Mucosa of descending colon (tissue), 3 donors: ENCODE data around the gene FGFR2. TPM values are rescaled to one million over a fixed set of nuclear protein-coding genes. Genes with fewer than 3 reads are reported as not detected.

Experiments
- ATAC-seq: fragments of 200-7000 bp; cut with Tn5 transposase; one replicate; pipeline ENCODE4 v1.9.1; 2020; ENCODE audit warnings: mild to moderate bottlenecking, moderate library complexity
- DNase-seq, 3 donors: peaks; one replicate each; pipeline ENCODE4 v3.0.0-alpha.2; 2020
- H3K36me3 ChIP-seq: fragments of 200-600 bp; one replicate; pipeline ENCODE4 v1.8.0; 2021; ENCODE audit warnings: low read depth, mild to moderate bottlenecking
- H3K4me1 ChIP-seq: fragments of 200-600 bp; one replicate; pipeline ENCODE4 v1.8.0; 2021; ENCODE audit warnings: low read depth, mild to moderate bottlenecking
- H3K4me3 ChIP-seq: fragments of 200-600 bp; one replicate; pipeline ENCODE4 v1.8.0; 2021; ENCODE audit warnings: mild to moderate bottlenecking
- H3K9me3 ChIP-seq: fragments of 200-600 bp; one replicate; pipeline ENCODE4 v1.8.0; 2021; ENCODE audit warnings: mild to moderate bottlenecking
- intact Hi-C, 2 donors: fragments of 100-400 bp; cut with DNase I in 1 of 2; cut with micrococcal nuclease in 1 of 2; formaldehyde crosslinking; loops; one replicate each; pipeline versions ENCODE4 v1.11.0 to v1.11.1; 2022; cut with DNase I, micrococcal nuclease
- total RNA-seq, 3 donors: library from RNA; stranded (reverse); fragmentation: NEBNext Ultra II Directional in 2 of 3; extraction: Animal tissue kit (Norgen Biotek cat#: 25700) in 2 of 3; gene quantifications; one replicate each; pipeline versions ENCODE4 v1.2.1 to v1.2.4, GENCODE V29; 2021 to 2023
- TF ChIP-seq, protein P1 (sequence below): fragments of 200-600 bp; IDR thresholded peaks from one replicate; pipeline ENCODE4 v1.8.0; 2022; ENCODE audit warnings: antibody characterized with exemption, mild to moderate bottlenecking
- donor health status: DM: no; HTN: no; CAD: no; lungs with moderate emphysema.
- donor health status: DM: no; HTN: no; CAD: no.
- donor health status: DM: no; HTN: yes; CAD: no.

FGFR2 gene
- total RNA-seq, 3 donors from 2014 or later = 64.3 to 138 (median 77.5) TPM

- no peaks in the 10 kb centered on the region for H3K9me3 ChIP-seq
- no peaks in the 10 kb centered on the region for H3K36me3 ChIP-seq
- no peak for DNase-seq
- intact Hi-C loops = loop anchor here in 1 of 2 donors (10.0 kb wide), 1 partner anchor 64 kb away; the partner anchor contains the start of gene FGFR2
- TF ChIP-seq, protein P1, sequence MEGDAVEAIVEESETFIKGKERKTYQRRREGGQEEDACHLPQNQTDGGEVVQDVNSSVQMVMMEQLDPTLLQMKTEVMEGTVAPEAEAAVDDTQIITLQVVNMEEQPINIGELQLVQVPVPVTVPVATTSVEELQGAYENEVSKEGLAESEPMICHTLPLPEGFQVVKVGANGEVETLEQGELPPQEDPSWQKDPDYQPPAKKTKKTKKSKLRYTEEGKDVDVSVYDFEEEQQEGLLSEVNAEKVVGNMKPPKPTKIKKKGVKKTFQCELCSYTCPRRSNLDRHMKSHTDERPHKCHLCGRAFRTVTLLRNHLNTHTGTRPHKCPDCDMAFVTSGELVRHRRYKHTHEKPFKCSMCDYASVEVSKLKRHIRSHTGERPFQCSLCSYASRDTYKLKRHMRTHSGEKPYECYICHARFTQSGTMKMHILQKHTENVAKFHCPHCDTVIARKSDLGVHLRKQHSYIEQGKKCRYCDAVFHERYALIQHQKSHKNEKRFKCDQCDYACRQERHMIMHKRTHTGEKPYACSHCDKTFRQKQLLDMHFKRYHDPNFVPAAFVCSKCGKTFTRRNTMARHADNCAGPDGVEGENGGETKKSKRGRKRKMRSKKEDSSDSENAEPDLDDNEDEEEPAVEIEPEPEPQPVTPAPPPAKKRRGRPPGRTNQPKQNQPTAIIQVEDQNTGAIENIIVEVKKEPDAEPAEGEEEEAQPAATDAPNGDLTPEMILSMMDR = no peak
- no peak for ATAC-seq
- H3K4me3 ChIP-seq = no peak overlapping the region
- H3K4me1 ChIP-seq = peaks cover 3% of the 10 kb centered on the region
Measured at GRCh38 chr10:121530481-121531075, 67.7 kb downstream of the FGFR2 start.

- Histone ChIP-seq H3K9me3 (no peaks in the 10 kb centered on the region), H3K36me3 (no peaks in the 10 kb centered on the region), H3K4me3 (no peak overlapping the region), H3K4me1 (peaks cover 24% of the 10 kb centered on the region)
- intact Hi-C loops = loop anchor here in 1 of 2 donors (10.0 kb wide), 1 partner anchor 67 kb away; the partner anchor contains the start of gene FGFR2
- DNase-seq = no peak
- ATAC-seq = no peak
- TF ChIP-seq, protein P1 = no peak
Measured at GRCh38 chr10:121527690-121528089, 70.6 kb downstream of the FGFR2 start.

- H3K4me1 ChIP-seq = peaks cover 24% of the 10 kb centered on the region
- ATAC-seq = no peak
- TF ChIP-seq, protein P1 = no peak
Measured at GRCh38 chr10:121526801-121527221, 71.4 kb downstream of the FGFR2 start.

DNA sequence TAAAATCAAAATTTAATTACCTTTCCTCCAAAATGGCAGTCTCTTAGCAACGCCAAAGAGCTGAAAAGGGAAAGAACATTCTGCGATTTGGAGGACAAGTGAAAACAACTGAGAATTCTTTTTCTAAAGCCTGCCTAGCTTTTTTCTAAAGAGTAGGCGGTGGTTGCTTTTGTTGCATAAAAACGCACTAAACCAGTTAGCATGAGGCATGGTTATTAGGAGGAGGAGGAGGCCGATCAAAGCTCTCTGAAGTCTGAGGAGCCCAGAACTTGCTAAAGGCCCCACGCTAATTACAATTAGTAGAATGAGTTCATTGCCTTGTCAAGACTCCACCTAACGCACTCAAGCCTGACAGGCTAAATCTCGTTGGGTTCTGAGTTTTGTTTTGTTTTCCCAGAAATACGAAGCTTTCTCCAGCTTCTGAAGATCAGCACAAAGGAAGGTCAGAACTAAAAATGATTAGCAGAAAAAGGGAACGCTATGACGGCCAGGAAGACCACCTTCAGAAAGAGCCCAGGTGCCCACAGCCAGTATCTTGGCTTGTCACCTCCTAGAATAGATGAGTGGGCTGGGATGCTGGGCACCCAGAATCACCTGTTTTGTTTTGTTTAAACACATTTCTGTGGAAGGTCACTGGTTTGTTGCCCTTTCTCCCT lies 72.0 kb downstream of the FGFR2 start:
- Histone ChIP-seq H3K4me1 (peaks cover 24% of the 10 kb centered on the region), H3K36me3 (no peaks in the 10 kb centered on the region), H3K9me3 (no peaks in the 10 kb centered on the region), H3K4me3 (no peak overlapping the region)
- intact Hi-C loops = loop anchor here in 1 of 2 donors (10.0 kb wide), 1 partner anchor 69 kb away; the partner anchor contains the start of gene FGFR2
- DNase-seq = no peak
- TF ChIP-seq, protein P1 = no peak
- ATAC-seq = no peak

More at GRCh38 chr10:121526801-121527221, 71.4 kb downstream of the FGFR2 start:
- no peak for DNase-seq
- H3K36me3 ChIP-seq = no peaks in the 10 kb centered on the region
- H3K4me3 ChIP-seq = no peak overlapping the region
- intact Hi-C loops = loop anchor here in 1 of 2 donors (10.0 kb wide), 1 partner anchor 68 kb away; the partner anchor contains the start of gene FGFR2
- no peaks in the 10 kb centered on the region for H3K9me3 ChIP-seq

GRCh38 chr10:121525251-121526134 lies 72.8 kb downstream of the FGFR2 start:
- no peaks in the 10 kb centered on the region for H3K9me3 ChIP-seq
- TF ChIP-seq, protein P1 = no peak
- no peak overlapping the region for H3K4me3 ChIP-seq
- ATAC-seq (peak; percentile 68), DNase-seq (peak in 2 of 3 donors; percentile 36 to 50)
- peaks cover 24% of the 10 kb centered on the region for H3K4me1 ChIP-seq
- no peaks in the 10 kb centered on the region for H3K36me3 ChIP-seq
- intact Hi-C loops = loop anchor here in 1 of 2 donors (10.0 kb wide), 1 partner anchor 69 kb away; the partner anchor contains the start of gene FGFR2
